IPS-20b (cell line): ENCODE results near the gene LRP6.

Source experiments
- H3K27ac ChIP-seq: one replicate; pipeline ENCODE4 v1.5.1; 2013; ENCODE audit warnings: low read length
- H3K27me3 ChIP-seq: 2 replicates; pipeline ENCODE4 v1.6.1; 2013; ENCODE audit warnings: mild to moderate bottlenecking, low read length, inconsistent platforms; ENCODE audit not compliant: insufficient read depth
- H3K36me3 ChIP-seq: 2 replicates; pipeline ENCODE4 v1.6.1; 2013; ENCODE audit warnings: low read depth, mild to moderate bottlenecking, inconsistent platforms, low read length, moderate library complexity; ENCODE audit not compliant: insufficient read depth
- H3K4me1 ChIP-seq: 2 replicates; pipeline ENCODE4 v1.6.1; 2013; ENCODE audit warnings: mild to moderate bottlenecking, control low read depth, inconsistent platforms, low read length, moderate library complexity; ENCODE audit not compliant: insufficient read depth
- H3K4me3 ChIP-seq: 2 replicates; pipeline ENCODE4 v1.5.1; 2013; ENCODE audit warnings: mild to moderate bottlenecking, low read length, inconsistent platforms
- H3K9ac ChIP-seq: 2 replicates; pipeline ENCODE4 v1.6.1; 2013; ENCODE audit warnings: low read depth, mild to moderate bottlenecking, inconsistent platforms, low read length, moderate library complexity
- H3K9me3 ChIP-seq: 2 replicates; pipeline ENCODE4 v1.6.1; 2013; ENCODE audit warnings: mild to moderate bottlenecking, low read depth, low read length, inconsistent platforms; ENCODE audit not compliant: insufficient read depth

The LRP6 gene

DNA sequence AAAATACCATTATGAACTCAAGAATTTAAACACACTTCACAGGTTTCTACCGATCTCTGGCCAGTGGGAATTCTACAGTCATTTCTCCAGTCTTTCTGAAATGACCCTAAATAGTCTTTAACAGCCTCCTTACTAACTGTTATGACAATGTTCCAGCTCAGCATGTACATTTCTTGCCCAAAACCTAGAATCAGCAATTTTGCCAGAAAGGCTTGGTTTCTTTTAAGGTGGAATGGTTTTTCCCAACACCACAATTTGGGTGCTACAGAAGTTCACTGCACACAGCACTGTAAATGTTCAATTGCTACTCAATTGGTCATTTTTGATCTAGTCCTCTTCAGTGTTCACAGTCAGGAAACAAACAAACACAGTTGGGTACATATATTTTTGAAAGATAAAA is 69.7 kb downstream of the LRP6 start:
- H3K36me3 ChIP-seq = peaks cover 43% of the 10 kb centered on the region
- no peaks in the 10 kb centered on the region for H3K27me3 ChIP-seq
- no peaks in the 10 kb centered on the region for H3K9me3 ChIP-seq
- H3K4me1 ChIP-seq = no peaks in the 10 kb centered on the region
- H3K27ac ChIP-seq = no peak overlapping the region
- H3K9ac ChIP-seq = no peak overlapping the region
- H3K4me3 ChIP-seq = no peak overlapping the region

DNA sequence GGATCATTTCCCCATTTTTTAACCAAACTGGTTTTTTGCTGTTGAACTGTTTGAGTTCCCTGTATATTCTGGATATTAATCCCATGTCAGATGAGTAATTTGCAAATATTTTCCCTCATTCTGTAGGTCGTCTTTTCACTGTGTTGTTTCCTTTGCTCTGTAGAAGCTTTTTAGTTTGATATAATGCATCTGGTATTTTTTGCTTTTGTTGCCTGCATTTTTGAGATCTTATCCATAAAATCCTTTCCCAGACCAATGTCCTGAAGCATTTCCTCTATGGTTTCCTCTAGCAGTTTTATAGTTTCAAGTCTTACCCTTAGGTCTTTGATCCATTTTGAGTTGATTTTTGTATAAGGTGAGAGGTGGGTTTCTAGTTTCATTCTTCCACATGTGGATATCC is 71.3 kb downstream of the LRP6 start:
- Histone ChIP-seq H3K9me3 (no peaks in the 10 kb centered on the region), H3K36me3 (peaks cover 27% of the 10 kb centered on the region), H3K9ac (no peak overlapping the region), H3K27me3 (no peaks in the 10 kb centered on the region), H3K4me3 (no peak overlapping the region), H3K4me1 (no peaks in the 10 kb centered on the region), H3K27ac (no peak overlapping the region)

DNA sequence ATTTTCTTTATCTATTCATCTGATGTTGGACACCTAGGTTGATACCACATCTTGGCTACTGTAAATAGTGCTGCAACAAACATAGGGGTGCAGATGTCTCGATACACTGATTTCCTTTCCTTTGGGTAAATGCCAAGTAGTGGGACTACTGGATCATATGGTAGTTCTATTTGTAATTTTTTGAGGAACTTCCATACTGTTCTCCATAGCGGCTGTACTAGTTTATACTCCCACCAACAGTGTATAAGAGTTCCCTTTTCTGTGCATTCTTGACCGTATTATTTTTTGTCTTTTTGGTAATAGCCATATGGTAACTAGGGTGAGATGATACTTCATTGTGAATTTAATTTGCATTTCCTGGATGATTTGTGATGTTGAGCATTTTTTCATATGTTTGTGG is 71.8 kb downstream of the LRP6 start:
- Histone ChIP-seq H3K36me3 (peaks cover 23% of the 10 kb centered on the region), H3K4me1 (no peaks in the 10 kb centered on the region), H3K4me3 (no peak overlapping the region), H3K27ac (no peak overlapping the region), H3K9ac (no peak overlapping the region), H3K27me3 (no peaks in the 10 kb centered on the region), H3K9me3 (no peaks in the 10 kb centered on the region)

DNA sequence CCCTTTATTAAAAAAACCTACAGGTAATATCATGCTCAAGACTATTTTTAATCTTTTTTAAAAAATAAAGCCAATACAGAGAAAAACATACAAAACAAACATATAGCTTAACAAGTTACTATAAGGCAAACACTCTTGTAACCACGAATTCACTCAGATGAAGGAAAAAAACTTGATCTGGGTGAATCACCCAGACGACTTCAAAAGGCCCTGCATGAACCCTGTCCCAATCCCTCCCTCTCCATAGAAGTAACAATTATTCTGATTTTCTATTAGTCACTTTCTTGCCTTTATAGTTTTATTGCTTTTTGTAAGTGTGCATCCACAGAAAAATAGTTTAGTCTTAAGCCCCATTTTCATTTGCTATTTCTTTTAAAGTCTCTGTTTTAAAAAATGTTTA is 72.6 kb downstream of the LRP6 start:
- Histone ChIP-seq H3K36me3 (peaks cover 16% of the 10 kb centered on the region), H3K9ac (no peak overlapping the region), H3K27me3 (no peaks in the 10 kb centered on the region), H3K27ac (no peak overlapping the region), H3K4me1 (no peaks in the 10 kb centered on the region), H3K4me3 (no peak overlapping the region), H3K9me3 (no peaks in the 10 kb centered on the region)

DNA sequence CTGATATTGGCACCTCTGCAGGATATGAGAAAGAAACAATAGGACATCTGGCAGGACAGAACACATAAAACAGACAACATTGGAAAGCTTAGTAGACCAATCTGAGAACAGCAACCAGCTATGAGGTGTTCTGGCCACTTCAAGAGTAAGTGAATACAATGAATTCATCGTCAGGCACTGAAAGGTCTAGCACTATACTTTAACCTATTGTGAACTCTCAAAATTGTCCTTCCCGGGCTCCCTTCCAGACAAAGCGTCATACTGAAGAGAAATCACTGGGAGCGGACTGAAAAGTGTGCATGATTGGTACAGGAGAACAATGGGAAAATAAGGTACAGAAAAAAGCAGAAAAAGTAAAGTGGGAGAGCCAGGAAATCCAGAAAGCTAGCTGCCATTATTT is 75.8 kb downstream of the LRP6 start:
- no peaks in the 10 kb centered on the region for H3K27me3 ChIP-seq
- H3K9ac ChIP-seq = no peak overlapping the region
- H3K27ac ChIP-seq = no peak overlapping the region
- H3K4me3 ChIP-seq = no peak overlapping the region
- H3K9me3 ChIP-seq = no peaks in the 10 kb centered on the region
- H3K4me1 ChIP-seq = no peaks in the 10 kb centered on the region
- peaks cover 9% of the 10 kb centered on the region; the same call in 1 of the 2 replicates for H3K36me3 ChIP-seq

DNA sequence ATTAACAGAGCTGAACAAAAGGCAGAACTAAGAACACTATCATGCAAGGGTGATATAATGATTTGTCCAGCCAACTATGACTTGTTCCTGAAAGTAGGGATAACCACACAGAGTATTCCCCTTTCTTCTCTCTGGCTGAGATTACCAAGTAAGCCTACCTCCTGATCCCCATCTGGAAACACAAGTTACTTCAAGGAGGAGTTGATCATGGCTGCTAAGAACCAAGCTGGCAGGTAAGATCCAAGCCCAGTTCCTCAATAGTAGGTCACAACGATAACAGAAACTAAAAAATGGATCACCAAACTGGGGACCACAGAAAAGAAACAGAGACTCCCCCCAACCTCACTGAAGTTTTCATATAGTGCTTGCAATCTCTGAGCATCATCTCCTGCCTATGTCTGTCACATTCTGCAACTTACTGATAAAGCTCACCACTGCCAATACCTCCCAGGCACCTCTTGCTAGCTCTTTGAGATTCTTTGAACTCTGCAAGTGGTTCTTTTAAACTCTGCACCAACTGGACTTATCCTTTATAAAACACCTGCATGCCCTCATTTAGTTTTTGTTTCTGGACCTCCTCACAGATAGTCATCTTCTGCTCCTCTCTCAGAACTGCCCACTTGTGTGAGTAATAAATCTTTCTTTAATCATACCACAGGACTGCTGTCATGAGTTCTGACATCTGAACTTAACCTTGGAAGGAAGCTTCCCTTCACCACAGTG is 76.6 kb downstream of the LRP6 start:
- no peaks in the 10 kb centered on the region for H3K27me3 ChIP-seq
- no peak overlapping the region for H3K27ac ChIP-seq
- no peak overlapping the region for H3K4me3 ChIP-seq
- H3K4me1 ChIP-seq = no peaks in the 10 kb centered on the region
- H3K9me3 ChIP-seq = no peaks in the 10 kb centered on the region
- peaks cover 4% of the 10 kb centered on the region; the same call in 1 of the 2 replicates for H3K36me3 ChIP-seq
- H3K9ac ChIP-seq = no peak overlapping the region

DNA sequence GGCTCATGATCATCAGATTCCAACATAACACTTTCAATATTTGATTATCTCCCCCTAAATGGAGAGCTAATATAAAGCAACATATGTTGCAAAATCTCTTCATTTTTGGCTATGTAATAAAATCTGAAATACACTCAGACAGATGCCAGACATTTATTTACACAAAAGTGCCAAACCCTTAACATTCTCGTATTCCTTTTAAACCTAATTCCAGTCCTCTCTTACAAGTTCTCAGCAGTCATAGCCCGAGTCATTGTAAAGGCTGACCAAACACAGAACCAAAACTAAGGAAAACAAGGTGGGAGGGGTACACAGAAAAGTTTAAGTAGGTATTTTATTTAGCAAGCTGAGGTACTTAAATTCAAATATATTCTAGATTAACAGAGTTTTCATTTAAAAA is 81.4 kb downstream of the LRP6 start:
- Histone ChIP-seq H3K36me3 (peaks cover 27% of the 10 kb centered on the region), H3K27ac (no peak overlapping the region), H3K4me1 (no peaks in the 10 kb centered on the region), H3K27me3 (no peaks in the 10 kb centered on the region), H3K4me3 (no peak overlapping the region), H3K9ac (no peak overlapping the region), H3K9me3 (no peaks in the 10 kb centered on the region)

DNA sequence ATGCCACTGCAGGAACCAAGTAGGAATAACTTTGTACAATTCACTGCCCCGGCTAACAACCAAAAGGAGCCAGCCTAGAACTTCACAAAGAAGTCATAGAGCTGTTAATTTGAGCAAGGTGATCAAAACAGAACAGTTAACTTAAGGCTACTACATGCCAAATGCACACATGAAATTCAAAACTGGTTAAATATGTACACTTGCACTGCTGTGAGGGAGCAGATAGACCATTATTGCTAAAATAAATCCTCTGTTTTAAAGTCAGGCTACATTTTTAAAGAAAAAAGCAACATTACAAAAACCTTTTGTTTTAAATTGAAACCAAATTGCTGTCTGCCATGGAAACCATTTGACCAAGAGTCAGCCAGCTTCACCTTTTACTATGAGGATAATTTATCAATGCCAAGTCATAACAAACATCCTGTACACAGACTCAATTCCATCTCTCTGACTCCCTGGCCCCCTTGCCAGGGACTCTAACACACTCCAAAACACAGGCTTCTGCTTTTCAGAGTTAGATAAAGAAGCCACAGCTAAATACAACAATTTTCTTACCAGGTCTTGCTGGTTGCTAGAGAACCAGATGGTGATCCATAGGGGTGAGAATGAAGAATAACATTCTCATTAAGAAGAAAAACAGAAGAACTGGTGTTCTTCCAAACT is 84.0 kb downstream of the LRP6 start:
- Histone ChIP-seq H3K27ac (no peak overlapping the region), H3K27me3 (no peaks in the 10 kb centered on the region), H3K9ac (no peak overlapping the region), H3K36me3 (peaks cover 48% of the 10 kb centered on the region), H3K9me3 (no peaks in the 10 kb centered on the region), H3K4me3 (no peak overlapping the region), H3K4me1 (no peaks in the 10 kb centered on the region)

DNA sequence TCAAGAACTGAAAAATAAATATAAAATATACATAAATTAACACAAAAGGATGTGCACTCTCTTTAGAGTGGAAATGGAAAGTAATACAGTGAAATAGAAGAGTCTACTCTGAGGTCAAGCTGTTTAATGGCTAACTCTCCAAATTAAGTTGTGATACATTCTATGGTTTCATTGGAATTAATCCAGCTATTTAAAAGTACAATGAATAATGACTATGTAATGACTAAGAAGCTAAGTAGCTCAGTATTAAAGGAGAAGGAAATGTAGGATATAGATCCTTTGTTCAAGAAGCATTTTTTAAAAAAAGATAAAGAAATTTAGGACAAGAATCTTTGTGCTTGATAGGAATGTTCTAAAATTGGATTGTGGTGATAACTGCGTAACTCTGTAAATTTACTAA is 85.3 kb downstream of the LRP6 start:
- H3K9me3 ChIP-seq = no peaks in the 10 kb centered on the region
- no peaks in the 10 kb centered on the region for H3K27me3 ChIP-seq
- H3K36me3 ChIP-seq = peaks cover 48% of the 10 kb centered on the region
- H3K4me1 ChIP-seq = no peaks in the 10 kb centered on the region
- H3K27ac ChIP-seq = no peak overlapping the region
- H3K4me3 ChIP-seq = no peak overlapping the region
- no peak overlapping the region for H3K9ac ChIP-seq

DNA sequence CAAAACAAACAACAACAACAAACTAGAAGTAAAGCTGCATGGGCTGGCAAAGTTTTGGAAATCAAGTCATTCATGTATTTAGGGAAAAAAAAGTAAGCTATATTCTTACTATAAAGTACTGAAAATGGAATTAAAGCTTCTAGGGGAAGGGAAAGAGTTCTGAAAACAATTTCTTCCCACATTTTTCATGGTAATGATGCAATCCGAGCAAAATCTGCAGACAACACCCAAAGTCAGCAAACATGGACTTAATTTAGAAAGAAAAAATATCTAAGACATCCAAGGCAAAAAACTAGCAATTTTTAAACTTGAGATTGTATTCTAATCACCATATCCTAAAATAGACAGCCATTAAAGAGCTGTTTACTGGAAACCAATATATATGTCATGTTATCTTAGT is 86.3 kb downstream of the LRP6 start:
- H3K4me3 ChIP-seq = no peak overlapping the region
- no peak overlapping the region for H3K9ac ChIP-seq
- no peaks in the 10 kb centered on the region for H3K4me1 ChIP-seq
- H3K9me3 ChIP-seq = no peaks in the 10 kb centered on the region
- no peak overlapping the region for H3K27ac ChIP-seq
- peaks cover 44% of the 10 kb centered on the region for H3K36me3 ChIP-seq
- H3K27me3 ChIP-seq = no peaks in the 10 kb centered on the region

DNA sequence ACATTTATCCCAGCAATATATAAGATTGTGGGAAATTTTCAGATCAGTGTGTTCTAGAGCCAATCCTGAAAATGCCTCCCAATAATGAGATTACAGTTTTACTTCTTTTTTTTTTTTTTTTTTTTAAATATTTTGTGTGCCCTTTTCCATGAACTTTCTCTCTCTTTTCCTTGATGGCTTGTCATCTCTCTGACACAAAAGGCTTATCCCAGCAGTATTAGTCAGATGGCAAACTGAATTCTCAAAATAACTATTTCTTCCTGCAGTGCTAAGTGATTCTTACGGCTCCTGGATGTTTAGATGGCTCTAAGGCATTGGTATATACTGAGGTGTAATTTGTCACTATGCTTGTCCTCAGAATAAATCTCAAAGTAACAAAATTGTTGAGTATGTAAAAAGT is 86.7 kb downstream of the LRP6 start:
- no peaks in the 10 kb centered on the region for H3K27me3 ChIP-seq

DNA sequence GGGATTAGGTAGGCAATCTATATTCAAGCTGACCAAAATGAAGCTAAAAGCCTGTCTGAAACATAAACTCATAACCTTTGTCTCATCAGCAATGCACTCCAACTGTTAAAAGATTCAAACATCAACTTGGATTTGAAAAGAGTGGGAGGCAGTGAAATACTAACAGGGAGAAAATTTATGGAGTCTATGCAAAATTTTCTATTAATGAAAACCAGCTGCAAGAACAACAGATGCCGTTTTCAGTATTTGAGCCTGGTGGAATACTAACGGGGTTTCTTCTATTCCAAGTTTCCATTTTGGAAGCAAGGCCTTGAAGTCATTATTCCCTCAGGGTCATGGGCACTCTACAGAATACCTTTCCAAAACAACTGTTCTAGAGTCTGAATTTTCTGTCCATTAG is 88.3 kb downstream of the LRP6 start:
- H3K36me3 ChIP-seq = peaks cover 38% of the 10 kb centered on the region
- H3K4me1 ChIP-seq = no peaks in the 10 kb centered on the region
- no peaks in the 10 kb centered on the region for H3K9me3 ChIP-seq
- H3K27me3 ChIP-seq = no peaks in the 10 kb centered on the region
- no peak overlapping the region for H3K27ac ChIP-seq
- H3K9ac ChIP-seq = no peak overlapping the region
- no peak overlapping the region for H3K4me3 ChIP-seq

More for the DNA sequence above, 86.7 kb downstream of the LRP6 start:
- Histone ChIP-seq H3K4me1 (no peaks in the 10 kb centered on the region), H3K9me3 (no peaks in the 10 kb centered on the region), H3K9ac (no peak overlapping the region), H3K36me3 (peaks cover 44% of the 10 kb centered on the region), H3K4me3 (no peak overlapping the region), H3K27ac (no peak overlapping the region)
